HCT116 (cell line): ENCODE data around the gene NLRP10. TPM values are rescaled to one million over a fixed set of nuclear protein-coding genes. Genes with fewer than 3 reads are reported as not detected.

ENCODE experiments used
- ATAC-seq: fragments of 200-7000 bp; cut with Tn5 transposase; 2 replicates; pipeline ENCODE4 v1.9.1; 2020; ENCODE audit warnings: mild to moderate bottlenecking, moderate library complexity
- BruUV-seq: library from RNA; stranded (reverse); fragments of 400-500 nt; replicated peaks from 2 replicates; lab custom pipeline; 2021; lab: Mats Ljungman, UMichigan
- CTCF ChIA-PET: fragments of 300-600 bp; sonication (Branson Sonifier 250); formaldehyde crosslinking; loops from one replicate; lab custom pipeline; 2021; ENCODE audit warnings: antibody characterized with exemption; lab: Charles Lee
- POLR2A ChIA-PET: fragments of 300-600, 350-600 bp; sonication (Branson Sonifier 250); formaldehyde crosslinking; loops from one replicate; lab custom pipeline; 2021; ENCODE audit warnings: antibody characterized with exemption; lab: Charles Lee
- RAD21 ChIA-PET, 2 experiments: fragments of 300-600 bp; sonication (Branson Sonifier 250); formaldehyde crosslinking; loops; one replicate each; lab custom pipeline; 2023; ENCODE audit warnings: low total read pairs in 2 of 2; ENCODE audit not compliant: uncharacterized antibody in 2 of 2, unreplicated experiment in 2 of 2, low non-redundant PET in 1 of 2; lab: Charles Lee
- DNase-seq: peaks from one replicate; pipeline ENCODE4 v3.0.0-alpha.2; 2010; ENCODE audit warnings: low read depth, low spot score
- H2AFZ ChIP-seq: fragments of 200-600 bp; shearing (Covaris generic), sonication (generic); 2 replicates; pipeline ENCODE4 v1.6.1; 2017; ENCODE audit warnings: low read depth, mixed run types, mixed read lengths, antibody characterized with exemption, low read length; ENCODE audit not compliant: poor library complexity, severe bottlenecking
- H3K27ac ChIP-seq: 2 replicates; pipeline ENCODE4 v1.5.1; 2012; ENCODE audit warnings: low read depth, low read length
- H3K27me3 ChIP-seq: fragments of 200-600 bp; sonication (generic); 2 replicates; pipeline ENCODE4 v1.6.1; 2016; ENCODE audit warnings: mixed run types, low read length, mixed read lengths; ENCODE audit not compliant: insufficient read depth
- H3K36me3 ChIP-seq, 2 experiments: fragments of 200-500 bp in 1 of 2; fragments of 200-600 bp in 1 of 2; sonication (Bioruptor generic) in 1 of 2; sonication (generic) in 1 of 2; 2 replicates each; pipeline versions ENCODE4 v1.5.1 to v1.6.1; 2014 to 2016; ENCODE audit warnings: low read length in 2 of 2, inconsistent platforms in 1 of 2, mixed read lengths in 1 of 2, mixed run types in 1 of 2; ENCODE audit not compliant: insufficient read depth in 2 of 2, control insufficient read depth in 1 of 2
- H3K4me1 ChIP-seq, 2 experiments: fragments of 200-600 bp in 1 of 2; sonication (generic) in 1 of 2; 2 replicates each; pipeline versions ENCODE4 v1.5.1 to v1.6.1; 2012 to 2017; ENCODE audit warnings: low read length in 2 of 2, inconsistent platforms in 1 of 2, mild to moderate bottlenecking in 1 of 2, mixed read lengths in 1 of 2, mixed run types in 1 of 2, moderate library complexity in 1 of 2; ENCODE audit not compliant: insufficient read depth in 2 of 2, control insufficient read depth in 1 of 2
- H3K4me2 ChIP-seq: fragments of 200-600 bp; sonication (generic); 2 replicates; pipeline ENCODE4 v1.6.1; 2017; ENCODE audit warnings: mixed run types, low read length, mixed read lengths
- H3K4me3 ChIP-seq, 2 experiments: fragments of 200-600 bp in 1 of 2; sonication (generic) in 1 of 2; replicated peaks in 1 of 2; 2 replicates each; pipeline ENCODE4 v1.5.1; 2011 to 2016; ENCODE audit warnings: low read length in 2 of 2, control low read depth in 1 of 2, low read depth in 1 of 2, mild to moderate bottlenecking in 1 of 2, mixed read lengths in 1 of 2, mixed run types in 1 of 2
- H3K79me2 ChIP-seq: fragments of 200-600 bp; sonication (generic); 2 replicates; pipeline ENCODE4 v1.6.1; 2017; ENCODE audit warnings: mild to moderate bottlenecking, mixed run types, low read length, moderate library complexity, mixed read lengths; ENCODE audit not compliant: insufficient read depth
- H3K9ac ChIP-seq: fragments of 200-600 bp; sonication (generic); 2 replicates; pipeline ENCODE4 v1.6.1; 2016; ENCODE audit warnings: low read length, mixed read lengths
- H3K9me2 ChIP-seq: fragments of 200-600 bp; sonication (generic), shearing (Covaris generic); 2 replicates; pipeline ENCODE4 v1.6.1; 2017; ENCODE audit warnings: mixed run types, mild to moderate bottlenecking, moderate library complexity; ENCODE audit not compliant: insufficient read depth
- H3K9me3 ChIP-seq, 2 experiments: fragments of 200-500 bp in 1 of 2; fragments of 200-600 bp in 1 of 2; sonication (Bioruptor generic) in 1 of 2; sonication (generic) in 1 of 2; 2 replicates each; pipeline ENCODE4 v1.6.1; 2014 to 2017; ENCODE audit warnings: low read length in 2 of 2, mixed read lengths in 2 of 2, inconsistent platforms in 1 of 2, low read depth in 1 of 2, mild to moderate bottlenecking in 1 of 2, mixed run types in 1 of 2, moderate library complexity in 1 of 2; ENCODE audit not compliant: control insufficient read depth in 1 of 2, insufficient read depth in 1 of 2
- H4K20me1 ChIP-seq: fragments of 200-600 bp; sonication (generic), shearing (Covaris generic); 2 replicates; pipeline ENCODE4 v1.6.1; 2017; ENCODE audit warnings: mixed run types, mild to moderate bottlenecking, moderate library complexity; ENCODE audit not compliant: insufficient read depth
- POLR2A ChIP-seq: IDR thresholded peaks from 2 replicates; pipeline ENCODE4 v1.7.0; 2011; ENCODE audit warnings: borderline replicate concordance; ENCODE audit not compliant: insufficient read depth, insufficient read length; ENCODE audit errors: extremely low read depth
- SIN3A ChIP-seq: IDR thresholded peaks from 2 replicates; pipeline ENCODE4 v1.6.1; 2012; ENCODE audit warnings: low read depth
- YY1 ChIP-seq: IDR thresholded peaks from 2 replicates; pipeline ENCODE4 v1.6.1; 2011; ENCODE audit warnings: low read length, low read depth, moderate library complexity, mild to moderate bottlenecking; ENCODE audit not compliant: insufficient replicate concordance; ENCODE audit errors: extremely low read depth
- intact Hi-C: fragments of 100-400 bp; cut with micrococcal nuclease; formaldehyde crosslinking; loops from 2 replicates; pipeline ENCODE4 v1.10.0; 2022
- total RNA-seq: library from RNA; stranded (reverse); gene quantifications from one replicate; pipeline ENCODE4 v1.2.1, GENCODE V29; 2021; ENCODE audit not compliant: unreplicated experiment
- TF ChIP-seq, protein P1 (sequence below), 3 experiments: fragments of 200-600 bp in 1 of 3; sonication (generic) in 1 of 3; IDR thresholded peaks in 2 of 3; conservative IDR thresholded peaks in 1 of 3; 2 replicates each; pipeline ENCODE4 v1.5.1; 2012 to 2017; ENCODE audit warnings: low read depth in 2 of 3, low read length in 2 of 3, antibody characterized with exemption in 1 of 3, borderline replicate concordance in 1 of 3, control low read depth in 1 of 3, mild to moderate bottlenecking in 1 of 3, mixed read lengths in 1 of 3, mixed run types in 1 of 3, moderate library complexity in 1 of 3; ENCODE audit not compliant: insufficient read depth in 1 of 3

The NLRP10 gene
- total RNA-seq, 1 experiment from 2014 or later, result not detected

GRCh38 chr11:7931168-7931567 lies 34.1 kb downstream of the NLRP10 start, which contains the start of gene OR10A6 (continued):
- TF ChIP-seq, protein P1, sequence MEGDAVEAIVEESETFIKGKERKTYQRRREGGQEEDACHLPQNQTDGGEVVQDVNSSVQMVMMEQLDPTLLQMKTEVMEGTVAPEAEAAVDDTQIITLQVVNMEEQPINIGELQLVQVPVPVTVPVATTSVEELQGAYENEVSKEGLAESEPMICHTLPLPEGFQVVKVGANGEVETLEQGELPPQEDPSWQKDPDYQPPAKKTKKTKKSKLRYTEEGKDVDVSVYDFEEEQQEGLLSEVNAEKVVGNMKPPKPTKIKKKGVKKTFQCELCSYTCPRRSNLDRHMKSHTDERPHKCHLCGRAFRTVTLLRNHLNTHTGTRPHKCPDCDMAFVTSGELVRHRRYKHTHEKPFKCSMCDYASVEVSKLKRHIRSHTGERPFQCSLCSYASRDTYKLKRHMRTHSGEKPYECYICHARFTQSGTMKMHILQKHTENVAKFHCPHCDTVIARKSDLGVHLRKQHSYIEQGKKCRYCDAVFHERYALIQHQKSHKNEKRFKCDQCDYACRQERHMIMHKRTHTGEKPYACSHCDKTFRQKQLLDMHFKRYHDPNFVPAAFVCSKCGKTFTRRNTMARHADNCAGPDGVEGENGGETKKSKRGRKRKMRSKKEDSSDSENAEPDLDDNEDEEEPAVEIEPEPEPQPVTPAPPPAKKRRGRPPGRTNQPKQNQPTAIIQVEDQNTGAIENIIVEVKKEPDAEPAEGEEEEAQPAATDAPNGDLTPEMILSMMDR (IDR thresholded peaks at IDR 0.05 in 2 of 3, conservative IDR thresholded peaks at IDR 0.05 in 1 of 3; ENCODE audit: borderline replicate concordance in 1 of 3, insufficient read depth in 1 of 3, low read depth in 2 of 3, low read length in 2 of 3), result no peak
- TF ChIP-seq POLR2A, result no peak

DNA sequence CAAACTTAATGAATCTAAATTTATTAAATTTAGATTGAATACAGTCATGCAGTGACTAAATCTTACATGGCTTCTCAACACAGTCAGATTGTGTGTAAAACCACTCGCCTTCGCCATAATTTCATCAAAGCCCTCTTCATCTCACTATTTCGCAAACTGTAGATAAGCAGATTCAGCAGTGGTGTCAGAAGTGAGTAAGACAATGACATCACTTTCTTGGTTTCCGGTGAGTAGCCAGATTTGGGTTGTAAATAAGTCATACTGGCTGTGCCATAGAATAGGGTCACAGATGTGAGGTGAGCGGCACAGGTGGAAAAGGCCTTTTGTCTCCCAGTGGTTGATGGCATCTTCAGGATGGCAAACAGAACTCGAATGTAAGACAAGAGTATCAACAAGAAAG lies 37.6 kb downstream of the NLRP10 start:
- Histone ChIP-seq H3K4me2 (no peak overlapping the region), H3K27me3 (peaks cover 11% of the 10 kb centered on the region), H3K9me3 (no peaks in the 10 kb centered on the region)
- ChIA-PET RAD21 (no interaction called here), POLR2A (no interaction called here)
- TF ChIP-seq, protein P1 (IDR thresholded peaks at IDR 0.05 in 2 of 3, conservative IDR thresholded peaks at IDR 0.05 in 1 of 3; ENCODE audit: borderline replicate concordance in 1 of 3, insufficient read depth in 1 of 3, low read depth in 2 of 3, low read length in 2 of 3), result no peak
- TF ChIP-seq YY1 (no peak), SIN3A (no peak)
- TF ChIP-seq, all 23 proteins: peak for 0
- BruUV-seq, result no TSS peak
- DNase-seq (no peak), ATAC-seq (no peak)
- H3K4me1 ChIP-seq, result no peaks in the 10 kb centered on the region
- CTCF ChIA-PET, result no interaction called here
- H3K4me3 ChIP-seq, result no peak overlapping the region
- no peak overlapping the region for H2AFZ ChIP-seq
- no peaks in the 10 kb centered on the region for H3K9me2 ChIP-seq
- intact Hi-C loops, result no loop called here
- H3K36me3 ChIP-seq, result no peaks in the 10 kb centered on the region
- H3K79me2 ChIP-seq, result no peaks in the 10 kb centered on the region
- no peak overlapping the region for H3K27ac ChIP-seq
- no peaks in the 10 kb centered on the region for H4K20me1 ChIP-seq
- no peak overlapping the region for H3K9ac ChIP-seq
